SHP77 (cell line): Measurements from ENCODE around the gene NCOR1.
"Not testable (repeated sequence)": the region's sequence is repeated elsewhere in the genome, so short reads cannot be mapped to it uniquely, and the experiment has no call there.

Experiments used
- DNase-seq, 2 experiments: peaks; one replicate each; lab custom pipeline; 2025; lab: John Stamatoyannopoulos, UW

Gene NCOR1

DNA sequence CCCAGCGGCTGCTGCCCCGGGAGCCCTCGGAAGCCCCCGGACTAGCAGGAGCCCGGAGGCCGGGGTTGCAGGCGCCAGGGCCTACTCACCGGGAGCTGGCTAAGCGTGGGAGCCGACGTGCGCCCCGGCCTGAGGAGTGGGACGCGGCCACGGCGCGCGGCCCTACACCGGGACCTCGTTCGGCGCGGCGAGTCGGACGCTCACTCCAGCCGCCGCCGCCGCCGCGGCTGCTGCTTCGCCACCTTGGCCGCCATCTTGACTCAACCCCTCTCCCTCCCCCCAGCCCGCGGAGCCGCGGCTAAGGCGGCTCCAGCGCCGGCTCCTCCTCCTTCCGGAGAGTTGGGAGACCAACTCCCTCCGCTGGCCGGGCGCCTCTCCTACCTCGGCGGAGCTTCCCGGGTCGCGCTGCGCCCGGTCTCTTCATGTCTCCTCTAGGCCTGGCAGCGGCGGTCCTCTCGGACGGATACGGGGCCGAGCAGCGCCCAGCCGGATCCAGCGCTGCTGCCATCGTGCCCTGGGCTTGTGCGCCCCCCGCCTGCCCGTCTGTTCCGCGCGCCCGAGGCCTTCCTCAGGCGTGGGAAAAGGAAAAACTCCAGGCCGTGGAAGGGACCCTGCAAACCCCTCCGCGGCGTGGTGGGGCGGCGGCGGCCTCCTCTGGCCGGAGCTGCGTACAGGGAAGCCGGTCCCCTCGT is at the start of gene NCOR1:
TSS of gene NCOR1 (minus strand) at position 262 of the 692 bp plus-strand sequence. CDS start 20,965 bp downstream, outside the sequence.
- peak; percentile 100 for DNase-seq

DNA sequence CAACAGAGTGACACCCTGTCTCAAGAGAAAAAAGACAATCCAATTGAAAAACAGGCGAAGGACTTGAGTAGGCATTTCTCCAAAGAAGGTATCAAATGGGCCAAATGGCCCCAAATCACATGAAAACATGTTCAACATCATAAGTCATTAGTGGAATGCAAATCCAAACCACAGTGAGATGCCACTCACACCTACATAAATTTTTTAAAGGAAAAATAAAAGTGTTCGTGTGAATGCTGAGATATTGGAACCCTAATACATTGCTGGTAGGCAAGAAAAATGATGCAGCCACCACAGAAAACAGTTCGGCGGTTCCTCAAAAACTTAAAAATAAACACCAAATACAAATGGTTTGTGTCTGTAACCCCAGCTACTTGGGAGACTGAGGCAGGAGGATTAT is 46.9 kb upstream of the NCOR1 start:
- no peak for DNase-seq

DNA sequence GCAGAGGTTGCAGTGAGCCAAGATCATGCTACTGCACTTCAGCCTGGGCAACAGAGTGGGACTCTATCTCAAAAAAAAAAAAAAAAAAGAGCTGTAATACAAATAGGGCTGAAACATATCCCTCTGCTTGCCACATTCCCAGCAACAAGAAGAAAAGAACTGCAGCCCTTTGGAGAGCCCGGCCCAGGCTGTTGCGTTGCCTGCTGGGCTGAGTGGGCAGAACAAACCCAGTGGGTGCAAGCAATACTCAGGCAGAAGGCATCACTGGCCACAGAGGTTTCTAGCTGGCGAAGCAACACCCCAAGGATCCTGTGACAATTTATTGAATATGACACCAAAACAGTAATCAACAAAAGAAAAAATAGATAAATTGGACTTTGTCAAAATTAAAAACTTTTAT is 45.7 kb upstream of the NCOR1 start:
- DNase-seq: no peak

DNA sequence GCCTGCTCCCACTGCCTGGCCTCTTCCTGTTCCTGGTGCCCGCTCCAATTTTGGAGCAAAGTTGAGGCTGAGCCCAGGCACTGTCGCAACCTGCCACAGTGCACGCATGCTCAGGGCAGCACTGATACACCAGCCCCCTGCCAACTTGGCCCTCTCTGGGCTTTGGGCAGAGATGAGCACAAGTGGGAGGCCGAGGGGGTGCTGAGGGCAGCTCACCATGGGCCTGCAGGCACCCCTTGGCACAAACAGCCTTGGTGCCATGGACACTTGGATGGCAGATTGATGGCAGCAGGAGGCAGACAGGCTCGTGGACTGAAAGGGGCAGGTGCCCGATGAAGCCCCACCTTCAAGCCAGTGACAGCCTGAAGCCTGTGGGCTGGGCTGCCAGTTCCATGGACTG is 44.6 kb upstream of the NCOR1 start:
- no peak for DNase-seq

DNA sequence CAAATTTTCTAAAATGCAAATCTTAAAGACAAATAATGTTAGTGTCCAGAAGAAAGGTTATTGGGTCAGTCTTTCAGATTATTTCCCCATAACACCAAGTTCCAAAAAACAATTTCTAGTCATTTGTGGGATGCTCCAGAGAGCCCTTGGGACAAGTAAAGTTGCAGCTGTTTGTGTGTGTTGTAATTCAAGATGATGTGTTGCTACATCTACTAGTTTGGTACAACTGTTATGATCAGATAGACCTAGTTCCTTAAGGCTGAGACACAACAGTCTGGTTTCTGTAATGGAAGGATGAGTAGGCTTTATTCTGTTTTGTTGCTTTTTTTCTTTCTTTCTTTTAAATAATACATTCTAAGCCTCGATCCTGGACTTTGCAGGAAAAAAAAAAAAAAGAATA is 43.6 kb upstream of the NCOR1 start:
- DNase-seq: no peak

DNA sequence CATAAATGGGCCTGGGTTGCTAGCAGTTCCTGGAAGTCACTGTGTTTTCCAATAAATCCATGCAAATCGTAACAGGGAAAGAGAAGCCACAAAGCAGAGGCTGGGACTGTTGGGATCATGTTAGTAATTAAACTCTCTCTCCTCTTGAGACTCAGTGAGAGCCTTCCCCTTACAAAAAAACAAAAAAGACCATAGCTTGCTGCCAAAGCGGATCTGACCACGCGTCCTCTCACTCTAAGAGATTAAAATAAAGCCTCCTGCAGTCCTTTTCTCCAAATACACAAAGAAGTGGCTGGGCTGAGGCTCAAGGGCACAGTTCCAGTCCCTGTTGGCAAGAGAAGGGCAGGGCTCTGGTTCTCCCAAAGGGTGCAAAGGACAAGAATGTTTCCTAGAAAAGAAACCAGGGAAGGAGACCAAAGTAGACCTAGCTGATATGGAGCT is 40.2 kb upstream of the NCOR1 start:
- DNase-seq: no peak

DNA sequence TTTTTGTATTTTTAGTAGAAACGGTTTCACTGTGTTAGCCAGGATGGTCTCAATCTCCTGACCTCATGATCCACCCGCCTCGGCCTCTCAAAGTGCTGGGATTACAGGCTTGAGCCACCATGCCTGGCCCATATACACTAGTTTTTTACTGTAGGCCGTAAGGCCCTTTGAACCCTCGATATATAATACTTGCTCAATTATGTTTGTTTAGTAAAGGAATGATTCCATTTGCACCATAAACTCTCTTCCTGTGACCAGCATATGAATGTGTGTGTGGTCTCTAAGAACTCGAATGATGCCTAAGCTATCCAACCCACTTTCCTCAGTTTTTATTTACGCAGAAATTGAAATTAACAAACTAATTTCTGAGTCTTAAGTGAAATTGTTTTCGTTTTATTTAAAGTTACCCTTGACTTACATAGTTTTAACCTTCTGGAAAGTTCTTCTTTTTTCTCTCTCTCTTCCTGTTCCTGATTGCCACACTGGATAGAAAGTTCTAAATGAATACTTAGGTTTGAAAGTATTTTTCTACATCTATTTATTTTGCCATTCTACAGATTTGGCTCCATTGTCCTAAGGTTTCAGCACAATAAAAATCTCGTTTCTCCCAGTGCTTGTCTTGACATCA is 39.6 kb upstream of the NCOR1 start:
- no peak for DNase-seq

DNA sequence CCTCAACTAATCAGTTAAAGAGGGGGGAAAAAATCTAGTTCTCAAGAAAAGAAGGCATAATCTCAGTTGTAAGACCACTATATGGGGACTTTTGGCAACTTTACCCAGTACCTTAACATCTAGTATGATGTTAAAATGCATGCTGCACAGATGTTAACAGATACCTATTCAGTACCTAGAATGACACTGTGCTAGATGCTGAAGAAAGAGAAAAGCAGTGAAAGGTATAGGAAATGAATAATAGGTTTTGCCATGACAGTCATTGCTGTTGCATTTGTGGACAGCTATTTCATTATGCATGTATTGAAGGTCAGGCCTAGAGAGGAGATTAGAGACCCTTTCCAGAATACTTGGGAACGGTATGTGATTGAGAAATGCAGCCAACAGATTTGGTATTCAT is 36.2 kb upstream of the NCOR1 start:
- no peak for DNase-seq

DNA sequence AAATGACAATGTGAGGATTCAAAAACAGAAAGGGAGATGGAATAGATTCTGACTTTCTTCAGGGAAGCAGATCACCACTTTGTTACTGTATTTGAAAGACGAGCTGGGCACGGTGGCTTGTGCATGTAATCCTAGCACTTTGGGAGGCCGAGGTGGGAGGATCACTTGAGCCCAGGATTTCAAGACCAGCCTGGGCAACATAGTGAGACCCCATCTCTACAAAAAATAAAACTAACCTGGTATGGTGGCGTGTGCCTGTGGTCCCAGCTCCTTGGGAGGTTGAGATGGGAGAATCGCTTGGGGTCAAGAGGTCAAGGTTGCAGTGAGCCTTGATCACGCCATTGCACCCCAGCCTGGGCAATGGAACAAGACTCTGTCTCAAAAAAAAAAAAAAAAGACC is 35.7 kb upstream of the NCOR1 start:
- DNase-seq: no peak

DNA sequence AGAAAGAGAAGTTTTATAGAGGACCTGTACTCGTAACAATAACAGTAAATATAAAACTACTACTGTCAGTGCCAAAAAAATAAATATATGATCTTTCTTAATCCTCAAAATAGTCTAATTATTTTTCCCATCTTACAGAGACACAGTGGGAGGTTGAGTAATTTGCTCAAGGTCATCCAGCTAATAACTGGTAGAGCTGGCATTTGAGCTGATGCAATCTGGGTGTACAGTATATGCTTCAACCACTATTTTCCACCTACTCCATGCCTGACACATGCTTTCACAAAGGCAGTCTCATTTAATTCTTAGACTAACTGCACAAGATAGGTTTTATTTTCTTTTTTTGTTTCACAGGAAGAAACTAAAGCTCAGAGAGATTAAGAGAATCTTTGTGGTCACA is 35.3 kb upstream of the NCOR1 start:
- no peak for DNase-seq

DNA sequence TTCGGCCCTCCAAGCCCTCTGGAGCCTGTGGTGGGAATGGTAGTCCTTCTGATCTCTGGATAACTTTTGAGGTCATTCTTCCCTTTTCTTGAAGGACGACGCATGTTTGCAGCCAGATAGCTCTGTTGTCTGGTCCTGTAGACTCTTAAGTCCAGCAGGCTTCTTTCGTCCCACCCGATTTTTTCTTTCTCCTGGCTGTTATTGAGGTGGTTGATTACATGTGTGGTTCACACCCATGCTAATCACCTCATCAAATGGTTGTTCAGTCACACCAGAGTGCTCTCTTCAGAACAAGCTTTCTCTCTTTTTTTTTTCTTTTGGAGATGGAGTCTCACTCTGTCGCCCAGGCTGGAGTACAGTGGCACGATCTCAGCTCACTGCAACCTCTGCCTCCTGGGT is 32.3 kb upstream of the NCOR1 start:
- no peak for DNase-seq

DNA sequence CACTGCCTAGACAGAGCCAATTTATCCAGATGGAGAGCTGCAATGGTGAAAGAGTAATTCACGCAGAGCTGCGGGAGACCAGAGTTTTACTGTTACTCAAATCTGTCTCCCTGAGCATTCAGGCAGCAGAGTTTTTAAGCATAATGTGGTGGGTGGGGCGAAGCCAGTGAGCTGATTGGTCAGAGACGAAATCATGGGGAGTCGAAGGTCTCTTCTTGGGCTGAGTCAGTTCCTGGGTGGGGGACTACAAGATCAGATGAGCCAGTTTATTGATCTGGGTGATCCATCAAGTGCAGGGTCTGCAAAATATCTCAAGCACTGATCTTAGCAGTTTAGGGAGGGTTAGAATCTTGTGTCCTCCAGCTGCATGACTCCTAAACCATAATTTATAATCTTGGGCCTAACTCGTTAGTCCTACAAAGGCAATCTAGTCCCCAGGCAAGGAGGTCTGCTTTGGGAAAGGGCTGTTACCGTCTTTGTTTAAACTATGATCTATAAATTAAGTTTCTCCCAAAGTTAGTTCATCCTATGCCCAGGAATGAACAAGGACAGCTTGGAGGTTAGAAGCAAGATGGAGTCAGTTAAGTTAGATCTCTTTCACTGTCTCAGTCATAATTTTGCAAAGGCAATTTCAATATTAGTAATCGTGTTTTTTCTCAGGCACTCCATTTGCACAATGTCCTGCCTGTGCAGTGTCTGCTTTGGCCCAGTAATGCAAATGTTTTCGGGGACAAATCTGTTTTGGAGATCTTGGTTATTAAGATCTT is 28.6 kb upstream of the NCOR1 start:
- no peak for DNase-seq

DNA sequence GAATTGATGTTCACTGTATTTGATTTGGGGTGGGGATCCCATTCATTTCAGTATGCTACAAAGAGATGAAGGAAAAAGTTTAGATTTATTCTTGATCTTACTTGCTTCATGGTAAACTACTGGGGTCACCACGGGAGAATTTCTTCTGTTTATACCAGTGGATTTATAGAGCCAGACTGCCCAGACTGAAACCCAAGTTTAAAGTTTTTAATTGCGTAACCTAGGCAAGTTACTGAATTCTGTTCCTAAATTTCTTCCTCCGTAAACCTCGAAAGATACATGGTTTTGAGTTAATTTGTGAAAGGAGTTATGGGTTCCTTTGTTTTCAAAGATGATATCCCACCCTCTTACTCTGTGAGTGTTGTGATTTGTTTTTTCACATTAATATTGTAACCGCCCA is 28.1 kb upstream of the NCOR1 start:
- DNase-seq: no peak

DNA sequence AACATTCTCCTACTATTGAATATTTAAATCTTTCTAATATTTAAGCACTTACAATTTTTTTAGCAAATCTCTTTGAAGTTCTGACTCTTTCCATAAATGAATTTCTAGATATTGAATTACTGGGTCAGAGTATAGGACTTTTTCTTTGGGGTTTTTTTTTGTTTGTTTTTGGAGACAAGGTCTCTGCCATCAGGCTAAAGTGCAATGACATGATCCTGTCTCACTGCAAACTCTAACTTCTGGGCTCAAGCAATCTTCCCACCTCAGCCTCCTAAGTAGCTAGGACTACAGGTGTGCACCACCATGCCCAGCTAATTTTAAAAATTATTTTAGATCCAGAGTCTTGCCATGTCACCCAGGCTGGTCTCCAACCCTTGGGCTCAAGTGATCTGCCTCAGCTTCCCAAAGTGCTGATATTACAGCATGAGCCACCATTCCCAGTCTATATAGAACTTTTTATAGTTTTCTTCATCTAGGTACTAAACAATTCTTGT is 26.6 kb upstream of the NCOR1 start:
- no peak for DNase-seq

DNA sequence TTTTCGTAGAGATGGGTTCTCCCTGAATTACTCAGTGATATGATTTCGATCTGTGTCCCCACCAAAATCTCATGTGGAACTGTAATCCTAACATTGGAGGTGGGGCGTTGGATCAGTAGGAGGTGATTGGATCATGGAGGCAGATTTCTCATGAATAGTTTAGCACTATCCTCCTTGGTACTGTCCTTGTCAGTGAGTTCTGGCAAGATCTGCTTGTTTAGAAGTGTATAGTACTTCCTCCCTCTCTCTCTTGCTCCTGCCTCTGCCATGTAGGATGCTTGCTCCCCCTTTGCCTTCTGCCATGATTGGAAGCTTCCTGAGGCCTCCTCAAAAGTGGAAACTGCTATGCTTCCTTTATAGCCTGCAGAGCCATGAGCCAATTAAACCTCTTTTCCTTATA is 24.6 kb upstream of the NCOR1 start:
- no peak for DNase-seq

DNA sequence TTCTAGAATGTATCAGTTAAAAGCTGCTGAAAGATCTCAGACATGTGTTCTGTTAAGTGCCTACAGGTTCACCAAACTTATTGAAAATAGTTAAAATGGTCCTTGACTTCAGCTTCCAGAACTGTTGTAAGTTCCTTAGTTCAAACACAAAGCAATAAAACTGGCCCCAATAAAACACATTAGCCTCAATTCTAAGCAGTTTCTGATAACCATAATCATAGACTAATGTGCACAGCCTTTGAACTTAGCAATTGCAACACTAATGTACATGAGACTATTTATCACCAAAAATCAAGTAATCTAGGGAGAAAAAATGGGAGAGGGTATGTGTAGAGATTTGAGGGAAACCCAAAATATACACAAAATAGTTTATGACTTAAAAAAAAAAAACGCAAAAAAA is 17.1 kb upstream of the NCOR1 start:
- no peak for DNase-seq

DNA sequence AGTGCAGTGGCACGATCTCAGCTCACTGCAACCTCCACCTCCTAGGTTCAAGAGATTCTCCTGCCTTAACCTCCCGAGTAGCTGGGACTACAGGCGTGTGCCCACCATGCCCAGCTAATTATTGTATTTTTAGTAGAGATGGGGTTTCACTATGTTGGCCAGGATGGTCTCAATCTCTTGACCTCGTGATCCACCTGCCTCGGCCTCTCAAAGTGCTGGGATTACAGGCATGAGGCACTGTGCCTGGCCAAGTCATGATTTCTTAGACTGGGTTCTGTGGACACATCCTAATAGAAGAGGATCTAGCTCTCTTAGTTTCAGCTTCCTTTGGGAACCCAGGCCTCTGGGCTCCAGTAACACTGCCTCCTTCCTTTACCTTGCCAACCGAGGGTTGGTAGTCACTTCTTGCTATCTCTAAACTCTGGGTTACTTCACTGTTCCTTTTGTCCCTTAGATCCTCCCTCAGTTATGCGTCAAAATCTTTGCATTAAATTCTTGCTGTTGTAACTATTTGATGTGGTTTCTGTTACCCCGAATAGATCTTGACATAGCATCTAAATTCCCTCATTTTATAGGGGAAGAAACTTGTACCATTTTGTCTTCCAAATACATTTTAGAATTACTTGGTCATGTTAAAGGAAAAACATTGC is 14.7 kb upstream of the NCOR1 start:
- DNase-seq: not testable (repeated sequence)

DNA sequence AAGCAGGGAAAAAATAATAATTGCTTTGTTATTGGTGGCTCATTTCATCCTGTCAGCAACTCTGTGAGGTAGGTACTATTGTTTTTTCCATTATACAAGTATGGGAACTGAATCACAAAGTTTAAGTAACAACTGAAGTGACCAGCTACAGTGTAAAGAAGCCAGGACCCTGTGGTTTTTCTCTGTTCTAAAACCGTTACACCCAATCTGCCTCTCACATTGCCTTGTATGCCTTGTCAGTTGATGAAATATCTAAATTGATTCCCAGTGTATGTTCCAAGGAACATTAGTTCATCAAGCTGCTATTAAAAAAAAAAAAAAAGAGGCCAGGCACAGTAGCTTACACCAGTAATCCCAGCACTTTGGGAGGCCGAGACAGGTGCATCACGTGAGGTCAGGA is 7.1 kb upstream of the NCOR1 start:
- no peak for DNase-seq

DNA sequence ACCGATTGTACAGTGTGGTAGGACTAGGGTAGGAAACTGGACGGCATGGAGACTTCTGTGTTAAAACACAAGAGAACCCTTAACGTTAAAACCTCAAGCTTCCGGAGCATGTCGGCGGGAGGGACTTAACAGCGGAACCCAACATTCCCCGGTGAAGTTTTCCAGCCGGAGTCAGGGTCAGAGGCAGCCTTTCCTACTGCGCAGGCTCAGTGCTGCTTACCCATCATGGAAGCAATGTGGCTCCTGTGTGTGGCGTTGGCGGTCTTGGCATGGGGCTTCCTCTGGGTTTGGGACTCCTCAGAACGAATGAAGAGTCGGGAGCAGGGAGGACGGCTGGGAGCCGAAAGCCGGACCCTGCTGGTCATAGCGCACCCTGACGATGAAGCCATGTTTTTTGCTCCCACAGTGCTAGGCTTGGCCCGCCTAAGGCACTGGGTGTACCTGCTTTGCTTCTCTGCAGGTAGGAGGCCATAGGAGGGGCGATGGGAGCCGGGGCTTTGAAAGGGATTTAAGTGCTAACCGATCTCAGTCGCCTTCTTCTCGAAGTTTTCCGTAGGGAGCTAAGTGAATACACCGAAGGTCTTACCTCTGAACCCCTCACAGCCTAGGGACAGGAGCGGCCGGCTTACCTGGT is 1.8 kb upstream of the NCOR1 start, which contains the start of gene PIGL:
TSS of gene PIGL (plus strand) at position 209 of the 634 bp plus-strand sequence. CDS start at position 226, 17 bp downstream.
- DNase-seq: peak; percentile 100

DNA sequence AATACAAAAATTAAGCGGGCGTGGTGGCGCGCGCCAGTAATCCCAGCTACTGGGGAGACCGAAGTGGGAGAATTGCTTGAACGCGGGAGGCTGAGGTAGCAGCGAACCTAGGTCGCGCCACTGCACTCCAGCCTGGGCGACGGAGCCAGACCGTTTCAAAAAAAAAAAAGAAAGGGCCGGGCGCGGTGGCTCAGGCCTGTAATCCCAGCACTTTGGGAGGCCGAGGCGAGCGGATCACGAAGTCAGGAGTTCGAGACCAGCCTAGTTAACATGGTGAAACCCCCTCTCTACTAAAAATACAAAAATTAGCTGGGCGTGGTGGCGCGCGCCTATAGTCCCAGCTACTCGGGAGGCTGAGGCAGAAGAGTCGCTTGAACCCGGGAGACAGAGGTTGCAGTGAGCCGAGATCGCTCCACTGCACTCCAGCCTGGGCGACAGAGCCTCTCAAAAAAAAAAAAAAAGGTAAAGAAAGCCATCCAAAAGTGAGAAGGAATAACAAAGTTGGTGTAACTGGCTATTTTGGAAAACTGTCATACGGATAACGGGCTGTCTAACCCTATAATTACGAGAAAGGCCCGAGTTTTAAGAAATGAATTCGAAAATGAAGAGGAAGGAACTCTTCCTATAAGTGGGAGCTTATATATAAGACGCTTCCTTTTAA is 1.1 kb upstream of the NCOR1 start:
- DNase-seq: peak in 1 of 2 experiments; percentile 53

DNA sequence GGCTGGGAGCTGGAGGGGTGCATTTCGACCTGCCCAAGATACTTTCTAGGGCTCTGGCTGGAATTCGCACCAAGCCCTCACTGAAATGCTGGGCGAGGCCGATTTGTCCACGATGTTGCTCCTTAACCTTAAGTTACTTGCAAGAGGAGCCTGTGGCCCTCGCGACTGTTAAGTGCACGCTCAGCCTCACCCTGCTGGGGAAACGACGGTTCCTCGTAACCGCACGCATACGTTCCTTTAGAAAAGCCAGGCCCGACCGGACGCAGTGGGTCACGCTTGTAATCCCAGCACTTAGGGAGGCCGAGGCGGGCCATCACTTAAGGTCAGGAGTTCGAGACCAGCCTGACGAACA is 607 bp upstream of the NCOR1 start:
- peak; percentile 98 for DNase-seq

DNA sequence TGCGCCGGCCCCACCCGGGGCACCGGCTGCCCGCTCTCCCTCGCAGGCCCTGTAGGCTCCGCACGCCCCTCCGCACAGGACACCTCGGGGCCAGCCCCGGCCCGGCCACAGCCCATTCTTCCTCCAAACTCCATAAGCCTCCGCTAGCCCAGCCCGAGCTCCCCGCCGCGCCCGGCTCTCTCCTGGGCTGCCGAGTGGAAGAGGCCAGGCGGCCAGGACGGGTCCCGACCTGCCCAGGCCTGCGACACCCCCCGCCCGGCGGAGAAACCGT is 397 bp downstream of the NCOR1 start:
- DNase-seq: peak; percentile 74 to 89
